ENCODE measurements around the gene UVRAG.

UVRAG gene

GRCh38 chr11:76131142-76131541, 316.1 kb downstream of the UVRAG start:
- DNase-seq = no peak

GRCh38 chr11:76131671-76132631, 316.9 kb downstream of the UVRAG start:
- no peak for DNase-seq

- no peak for DNase-seq
Observed at GRCh38 chr11:76134239-76134638, 319.2 kb downstream of the UVRAG start.

GRCh38 chr11:76135491-76135890, 320.5 kb downstream of the UVRAG start:
- DNase-seq = no peak

- DNase-seq = no peak
Observed at GRCh38 chr11:76139314-76139713, 324.3 kb downstream of the UVRAG start.

- no peak for DNase-seq
Observed at GRCh38 chr11:76140912-76141574, 326.0 kb downstream of the UVRAG start.

GRCh38 chr11:76141901-76142588, 327.0 kb downstream of the UVRAG start:
- no peak for DNase-seq

- DNase-seq = no peak
Observed at GRCh38 chr11:76143274-76143673, 328.3 kb downstream of the UVRAG start.

- DNase-seq = no peak
Observed at GRCh38 chr11:76147106-76147740, 332.2 kb downstream of the UVRAG start.

- DNase-seq = no peak
Observed at GRCh38 chr11:76148231-76148630, 333.2 kb downstream of the UVRAG start.

GRCh38 chr11:76148941-76149613, 334.1 kb downstream of the UVRAG start:
- no peak for DNase-seq

- no peak for DNase-seq
Observed at GRCh38 chr11:76149713-76150112, 334.7 kb downstream of the UVRAG start.

- DNase-seq = no peak
Observed at GRCh38 chr11:76150141-76150540, 335.1 kb downstream of the UVRAG start.

- DNase-seq = no peak
Observed at GRCh38 chr11:76151556-76152085, 336.6 kb downstream of the UVRAG start.

- no peak for DNase-seq
Observed at GRCh38 chr11:76152086-76152681, 337.2 kb downstream of the UVRAG start.

- DNase-seq = no peak
Observed at GRCh38 chr11:76152741-76153570, 337.9 kb downstream of the UVRAG start.

GRCh38 chr11:76153571-76153923, 338.5 kb downstream of the UVRAG start:
- no peak for DNase-seq

GRCh38 chr11:76155500-76156227, 340.7 kb downstream of the UVRAG start:
- DNase-seq = no peak

- no peak for DNase-seq
Observed at GRCh38 chr11:76156971-76157427, 342.0 kb downstream of the UVRAG start.

GRCh38 chr11:76157891-76158290, 342.9 kb downstream of the UVRAG start:
- DNase-seq = no peak
